ENCODE results near the gene MKX.

DNA sequence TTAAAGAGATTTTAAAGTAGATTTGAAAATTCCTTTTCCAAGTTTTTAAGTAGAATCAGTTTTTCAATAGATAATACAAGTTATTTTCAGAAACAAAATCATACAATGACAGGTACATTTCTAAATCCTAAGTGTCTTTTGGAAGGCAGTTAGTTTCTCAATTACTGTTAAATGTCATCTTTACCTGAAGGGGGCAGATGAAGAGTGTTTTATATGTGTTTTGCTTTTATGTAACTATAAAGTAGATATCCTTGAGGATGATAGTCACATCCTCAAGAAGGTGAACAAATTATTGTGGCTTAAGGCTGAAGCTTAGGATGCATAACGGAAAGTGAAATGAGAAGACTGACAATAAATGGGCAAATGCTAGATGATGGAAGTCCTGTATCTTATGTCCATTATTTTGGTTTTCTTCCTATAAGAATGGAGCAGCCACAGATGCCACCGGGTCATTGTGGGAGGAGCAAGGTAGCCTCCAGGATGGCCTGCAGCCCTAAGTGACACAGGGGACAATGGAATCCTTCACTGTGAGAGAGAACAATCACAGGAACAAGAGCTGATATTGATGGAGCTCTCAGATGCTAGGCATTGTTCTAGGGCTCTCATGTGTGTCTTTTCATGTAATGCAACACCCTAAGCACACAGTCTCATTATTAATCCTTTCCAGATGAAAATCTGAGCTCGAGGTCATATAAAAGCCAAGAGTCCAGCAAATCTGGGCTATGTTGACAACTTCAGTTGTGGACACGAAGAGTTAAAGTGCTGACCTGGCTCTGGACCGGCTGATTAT, 14.1 kb upstream of the MKX start:
- TF ChIP-seq, protein P1, sequence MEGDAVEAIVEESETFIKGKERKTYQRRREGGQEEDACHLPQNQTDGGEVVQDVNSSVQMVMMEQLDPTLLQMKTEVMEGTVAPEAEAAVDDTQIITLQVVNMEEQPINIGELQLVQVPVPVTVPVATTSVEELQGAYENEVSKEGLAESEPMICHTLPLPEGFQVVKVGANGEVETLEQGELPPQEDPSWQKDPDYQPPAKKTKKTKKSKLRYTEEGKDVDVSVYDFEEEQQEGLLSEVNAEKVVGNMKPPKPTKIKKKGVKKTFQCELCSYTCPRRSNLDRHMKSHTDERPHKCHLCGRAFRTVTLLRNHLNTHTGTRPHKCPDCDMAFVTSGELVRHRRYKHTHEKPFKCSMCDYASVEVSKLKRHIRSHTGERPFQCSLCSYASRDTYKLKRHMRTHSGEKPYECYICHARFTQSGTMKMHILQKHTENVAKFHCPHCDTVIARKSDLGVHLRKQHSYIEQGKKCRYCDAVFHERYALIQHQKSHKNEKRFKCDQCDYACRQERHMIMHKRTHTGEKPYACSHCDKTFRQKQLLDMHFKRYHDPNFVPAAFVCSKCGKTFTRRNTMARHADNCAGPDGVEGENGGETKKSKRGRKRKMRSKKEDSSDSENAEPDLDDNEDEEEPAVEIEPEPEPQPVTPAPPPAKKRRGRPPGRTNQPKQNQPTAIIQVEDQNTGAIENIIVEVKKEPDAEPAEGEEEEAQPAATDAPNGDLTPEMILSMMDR (IDR thresholded peaks at IDR 0.05): no peak
- TF ChIP-seq ZFX (IDR thresholded peaks at IDR 0.05; ENCODE audit: borderline replicate concordance): no peak

Data from 22Rv1 (cell line).